NCI-H2227 (cell line): ENCODE results near the gene TECR.
"Not testable (repeated sequence)": the region's sequence is repeated elsewhere in the genome, so short reads cannot be mapped to it uniquely, and the experiment has no call there.

ENCODE experiments used
- DNase-seq: peaks from one replicate; lab custom pipeline; 2025; ENCODE audit not compliant: unreplicated experiment; lab: John Stamatoyannopoulos, UW

The TECR gene

GRCh38 chr19:14580623-14581237 is 51.3 kb downstream of the TECR start:
- DNase-seq: no peak

GRCh38 chr19:14582894-14583340 is 53.5 kb downstream of the TECR start, which contains the start of gene CLEC17A:
TSS of gene CLEC17A (plus strand) at chr19:14583084. CDS start at chr19:14583161, 77 bp downstream.
- DNase-seq: no peak

- DNase-seq: not testable (repeated sequence)
These were observed 55.0 kb downstream of the TECR start for GRCh38 chr19:14584372-14584771.

- not testable (repeated sequence) for DNase-seq
These were observed 55.8 kb downstream of the TECR start for GRCh38 chr19:14585187-14585586.

- DNase-seq: not testable (repeated sequence)
These were observed 60.0 kb downstream of the TECR start for GRCh38 chr19:14589433-14589832.

- DNase-seq: no peak
These were observed 66.2 kb downstream of the TECR start for GRCh38 chr19:14595558-14595957.

GRCh38 chr19:14599548-14600147 is 70.3 kb downstream of the TECR start:
- DNase-seq: no peak

- DNase-seq: no peak
These were observed 74.6 kb downstream of the TECR start for GRCh38 chr19:14603990-14604387.

GRCh38 chr19:14606627-14607026 is 77.2 kb downstream of the TECR start:
- no peak for DNase-seq

GRCh38 chr19:14611051-14611450 is 81.7 kb downstream of the TECR start:
- DNase-seq: no peak

GRCh38 chr19:14612242-14612641 is 82.8 kb downstream of the TECR start:
- DNase-seq: not testable (repeated sequence)

- DNase-seq: no peak
These were observed 83.3 kb downstream of the TECR start for GRCh38 chr19:14612657-14613056.

- not testable (repeated sequence) for DNase-seq
These were observed 84.2 kb downstream of the TECR start for GRCh38 chr19:14613399-14614098.

GRCh38 chr19:14614099-14614412 is 84.7 kb downstream of the TECR start:
- DNase-seq: no peak
